Ovary (tissue), 9 donors: ENCODE data around the gene CREG2. TPM values are rescaled to one million over a fixed set of nuclear protein-coding genes. Genes with fewer than 3 reads are reported as not detected.

ENCODE experiments used
- DNase-seq, 5 donors: peaks; one replicate each; pipeline ENCODE4 v3.0.0-alpha.2; 2019 to 2020
- H3K27ac ChIP-seq, 2 donors: fragments of 200-600 bp; one replicate each; pipeline versions ENCODE4 v1.5.1 to v1.8.0; 2019 to 2022
- H3K27me3 ChIP-seq: fragments of 200-600 bp; one replicate; pipeline ENCODE4 v1.8.0; 2022
- H3K36me3 ChIP-seq: fragments of 200-600 bp; sonication (generic); one replicate; pipeline ENCODE4 v1.5.1; 2019
- H3K4me1 ChIP-seq: one replicate; pipeline ENCODE4 v1.8.1; 2013; ENCODE audit warnings: mild to moderate bottlenecking, moderate library complexity; ENCODE audit not compliant: insufficient read depth
- H3K4me3 ChIP-seq: fragments of 200-600 bp; sonication (generic); one replicate; pipeline ENCODE4 v1.5.1; 2017
- H3K9me3 ChIP-seq, 2 donors: fragments of 200-600 bp in 1 of 2; sonication (generic) in 1 of 2; one replicate each; pipeline versions ENCODE4 v1.5.1 to v1.8.1; 2013 to 2019; ENCODE audit warnings: mild to moderate bottlenecking in 1 of 2, moderate library complexity in 1 of 2
- EP300 ChIP-seq: sonication (generic); formaldehyde crosslinking; IDR thresholded peaks from one replicate; pipeline ENCODE4 v1.6.1; 2017; ENCODE audit warnings: antibody characterized with exemption
- POLR2A ChIP-seq: fragments of 450-650 bp; IDR thresholded peaks from one replicate; pipeline ENCODE4 v1.6.1; 2017; ENCODE audit warnings: antibody characterized with exemption, mild to moderate bottlenecking, moderate library complexity
- WGBS, 3 donors: extraction: QIAGEN DNeasy Blood & Tissue Kit in 1 of 3; methylation state at CpG; one replicate each; pipeline versions ENCODE4 v1.1.5 to v1.1.7; 2013 to 2017; 5-methylcytosine and 5-hydroxymethylcytosine counted together
- intact Hi-C, 4 donors: fragments of 100-400 bp; cut with DNase I; formaldehyde crosslinking; loops; one replicate each; pipeline versions ENCODE4 v1.11.0 to v1.15.1; 2022 to 2023
- polyA plus RNA-seq, 2 donors: library from polyadenylated mRNA; stranded (reverse); fragments of 200-250 nt in 1 of 2; fragments of 350-450 nt in 1 of 2; fragmentation: Illumina TruSeq in 1 of 2; extraction: RNeasy Lipid Tissue Mini Kit (QIAGEN cat#74804) in 1 of 2; gene quantifications; one replicate each; pipeline ENCODE4 v1.2.3, GENCODE V29; 2013 to 2014
- total RNA-seq, 7 donors: library from RNA; depleted of rRNA in 2 of 7; stranded (reverse); fragments of >200 nt in 2 of 7; fragmentation: NEBNext Ultra II Directional in 3 of 7; extraction: Animal tissue kit (Norgen Biotek cat#: 25700) in 3 of 7; gene quantifications; one replicate each; pipeline versions ENCODE4 v1.1.0 to v1.2.4, GENCODE V29; 2016 to 2023
- TF ChIP-seq, protein P1 (sequence below), 3 donors: fragments of 450-650 bp in 2 of 3; fragments of 200-600 bp in 1 of 3; IDR thresholded peaks; one replicate each; pipeline versions ENCODE4 v1.5.1 to v1.8.0; 2016 to 2022; ENCODE audit warnings: antibody characterized with exemption in 3 of 3, mild to moderate bottlenecking in 1 of 3
- donor health status: DM: no; HTN: no; CAD: no; lungs with moderate emphysema.
- donor health status: DM: no; HTN: no; CAD: no.
- donor health status: Bipolar disorder and iron deficiency.
- donor health status: DM: yes; HTN: yes; CAD: no.
- donor health status: DM: no; HTN: no; CAD: no.
- donor health status: DM: yes; HTN: yes; CAD: no.

Gene CREG2
- total and polyA plus RNA-seq, 9 donors = 0.04 to 0.57 (median 0.19) TPM; not detected in 1

GRCh38 chr2:101307950-101308431, 79.3 kb downstream of the CREG2 start:
- Histone ChIP-seq H3K9me3 (no peaks in the 10 kb centered on the region), H3K27me3 (no peaks in the 10 kb centered on the region), H3K4me3 (peak overlapping the region; percentile 80), H3K27ac (peak overlapping the region; percentile 77 to 84), H3K4me1 (peaks cover 14% of the 10 kb centered on the region), H3K36me3 (no peaks in the 10 kb centered on the region)
- DNase-seq = peak in 4 of 5 donors; percentile 28 to 59 (median 38)
- no peak for TF ChIP-seq EP300
- intact Hi-C loops = loop anchor here in 1 of 4 donors (2.0 kb wide), 1 partner anchor 55 kb away; the partner anchor contains the start of gene CNOT11
- WGBS, 3 donors = 0% methylated on average over 5 to 57 of the region's 57 CpGs

GRCh38 chr2:101307503-101307902, 79.8 kb downstream of the CREG2 start:
- H3K27ac ChIP-seq = peak overlapping the region; percentile 77 to 84

DNA sequence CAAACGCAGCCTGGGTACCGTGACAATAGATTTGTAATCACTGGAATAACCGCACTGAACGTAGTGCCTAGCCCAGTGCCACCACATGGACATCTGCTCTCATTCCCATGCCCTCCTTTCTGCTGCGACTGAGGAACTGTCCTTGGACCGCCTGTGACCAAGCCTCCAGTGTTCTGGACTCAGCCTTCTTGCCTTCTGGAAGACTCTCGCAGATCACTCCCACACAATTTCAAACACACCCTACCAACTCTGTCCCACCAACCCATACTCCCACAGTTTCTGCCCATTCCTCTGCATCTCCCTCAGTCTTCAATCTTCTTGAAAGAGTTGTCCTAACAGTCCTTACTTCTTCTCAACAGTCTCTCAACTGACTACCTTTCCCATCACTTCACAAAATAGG, 80.9 kb downstream of the CREG2 start:
- intact Hi-C loops = loop anchor here in 1 of 4 donors (2.0 kb wide), 1 partner anchor 54 kb away; the partner anchor contains the start of gene CNOT11
- Histone ChIP-seq H3K36me3 (no peaks in the 10 kb centered on the region), H3K27me3 (no peaks in the 10 kb centered on the region), H3K9me3 (no peaks in the 10 kb centered on the region), H3K27ac (peak overlapping the region in 1 of 2 donors; percentile 84), H3K4me1 (peaks cover 14% of the 10 kb centered on the region), H3K4me3 (peak overlapping the region; percentile 80)
- 28 to 35% (median 29%) methylated on average over 7 of the region's 7 CpGs for WGBS, 3 donors
- DNase-seq = no peak
- no peak for TF ChIP-seq POLR2A
- TF ChIP-seq, protein P1, sequence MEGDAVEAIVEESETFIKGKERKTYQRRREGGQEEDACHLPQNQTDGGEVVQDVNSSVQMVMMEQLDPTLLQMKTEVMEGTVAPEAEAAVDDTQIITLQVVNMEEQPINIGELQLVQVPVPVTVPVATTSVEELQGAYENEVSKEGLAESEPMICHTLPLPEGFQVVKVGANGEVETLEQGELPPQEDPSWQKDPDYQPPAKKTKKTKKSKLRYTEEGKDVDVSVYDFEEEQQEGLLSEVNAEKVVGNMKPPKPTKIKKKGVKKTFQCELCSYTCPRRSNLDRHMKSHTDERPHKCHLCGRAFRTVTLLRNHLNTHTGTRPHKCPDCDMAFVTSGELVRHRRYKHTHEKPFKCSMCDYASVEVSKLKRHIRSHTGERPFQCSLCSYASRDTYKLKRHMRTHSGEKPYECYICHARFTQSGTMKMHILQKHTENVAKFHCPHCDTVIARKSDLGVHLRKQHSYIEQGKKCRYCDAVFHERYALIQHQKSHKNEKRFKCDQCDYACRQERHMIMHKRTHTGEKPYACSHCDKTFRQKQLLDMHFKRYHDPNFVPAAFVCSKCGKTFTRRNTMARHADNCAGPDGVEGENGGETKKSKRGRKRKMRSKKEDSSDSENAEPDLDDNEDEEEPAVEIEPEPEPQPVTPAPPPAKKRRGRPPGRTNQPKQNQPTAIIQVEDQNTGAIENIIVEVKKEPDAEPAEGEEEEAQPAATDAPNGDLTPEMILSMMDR (IDR thresholded peaks at IDR 0.05) = no peak
- TF ChIP-seq EP300 = no peak

More at GRCh38 chr2:101307503-101307902, 79.8 kb downstream of the CREG2 start:
- Histone ChIP-seq H3K9me3 (no peaks in the 10 kb centered on the region), H3K36me3 (no peaks in the 10 kb centered on the region), H3K4me3 (peak overlapping the region; percentile 80), H3K4me1 (peaks cover 14% of the 10 kb centered on the region), H3K27me3 (no peaks in the 10 kb centered on the region)
- DNase-seq = peak in 1 of 5 donors; percentile 24
- TF ChIP-seq POLR2A (no peak), EP300 (no peak)
- TF ChIP-seq, protein P1 (IDR thresholded peaks at IDR 0.05) = no peak
- intact Hi-C loops = loop anchor here in 1 of 4 donors (2.0 kb wide), 1 partner anchor 55 kb away; the partner anchor contains the start of gene CNOT11
- 6 to 19% (median 11%) methylated on average over 9 of the region's 9 CpGs for WGBS, 3 donors

DNA sequence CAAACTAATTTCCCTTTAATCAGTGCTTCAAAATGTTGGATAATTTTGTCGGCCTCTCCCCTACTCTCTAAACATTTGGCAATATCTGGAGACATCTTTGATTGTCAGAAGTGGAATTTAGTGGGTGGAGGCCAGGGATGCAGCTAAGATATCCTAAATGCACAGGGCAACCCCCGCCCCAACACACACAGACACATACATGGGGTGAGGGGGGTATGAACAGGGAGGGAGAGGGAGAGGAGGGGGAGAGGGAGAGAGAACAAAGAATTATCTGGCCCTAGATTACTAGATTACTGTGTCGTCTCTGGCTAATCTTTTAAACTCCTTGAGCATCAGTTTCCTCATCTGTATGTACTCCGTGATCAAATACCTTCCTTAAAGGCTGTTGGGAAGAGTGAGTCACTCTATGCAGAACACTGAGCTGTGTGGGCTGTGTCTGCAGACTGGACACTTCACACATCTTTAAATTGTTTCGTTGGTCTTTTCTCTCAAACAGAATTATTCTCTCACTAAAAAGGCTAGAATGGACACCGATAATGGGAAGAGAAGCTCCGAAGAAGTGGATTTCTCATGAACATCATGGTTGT, 81.7 kb downstream of the CREG2 start:
- DNase-seq = no peak

More for the DNA sequence above, 81.7 kb downstream of the CREG2 start:
- Histone ChIP-seq H3K4me1 (peaks cover 14% of the 10 kb centered on the region), H3K27me3 (no peaks in the 10 kb centered on the region), H3K4me3 (peak overlapping the region; percentile 11), H3K27ac (no peak overlapping the region), H3K36me3 (no peaks in the 10 kb centered on the region), H3K9me3 (no peaks in the 10 kb centered on the region)
- intact Hi-C loops = loop anchor here in 1 of 4 donors (2.0 kb wide), 1 partner anchor 53 kb away; the partner anchor contains the start of gene CNOT11
- TF ChIP-seq POLR2A (no peak), EP300 (no peak)
- TF ChIP-seq, protein P1 (IDR thresholded peaks at IDR 0.05) = no peak
- 47 to 54% (median 51%) methylated on average over 7 of the region's 7 CpGs for WGBS, 3 donors
